HFFc6 (cell line): Measurements from ENCODE around the gene SPOPL. TPM values are rescaled to one million over a fixed set of nuclear protein-coding genes. Genes with fewer than 3 reads are reported as not detected.

Source experiments
- DNase-seq: peaks from one replicate; pipeline ENCODE4 v3.0.0-alpha.2; 2018
- H3K27ac Mint-ChIP-seq: 2 replicates; pipeline ENCODE4 v1.8.0; 2020; ENCODE audit warnings: mild to moderate bottlenecking, mixed read lengths
- H3K27me3 Mint-ChIP-seq: 2 replicates; pipeline ENCODE4 v1.8.0; 2021; ENCODE audit warnings: mild to moderate bottlenecking, moderate library complexity, mixed read lengths; ENCODE audit not compliant: insufficient read depth
- H3K36me3 Mint-ChIP-seq: 2 replicates; pipeline ENCODE4 v1.8.0; 2021; ENCODE audit warnings: low read depth, mixed read lengths
- H3K4me1 Mint-ChIP-seq: 2 replicates; pipeline ENCODE4 v1.8.0; 2020; ENCODE audit warnings: low read depth, mixed read lengths
- H3K4me3 Mint-ChIP-seq: 2 replicates; pipeline ENCODE4 v1.8.0; 2020; ENCODE audit warnings: mild to moderate bottlenecking, moderate library complexity, mixed read lengths
- H3K9me3 Mint-ChIP-seq: 2 replicates; pipeline ENCODE4 v1.8.0; 2020; ENCODE audit warnings: mild to moderate bottlenecking, mixed read lengths
- CTCF ChIP-seq: fragments of 200-600 bp; sonication (generic); IDR thresholded peaks from 2 replicates; pipeline ENCODE4 v1.5.0; 2021; ENCODE audit warnings: antibody characterized with exemption, mild to moderate bottlenecking
- total RNA-seq, 6 experiments: library from RNA; stranded (reverse); fragmentation: NEBNext Ultra II Directional; extraction: Animal tissue kit (Norgen Biotek cat#: 25700); gene quantifications; 2 replicates in 1 of 6; 3 replicates in 5 of 6; pipeline ENCODE4 v1.2.3, GENCODE V29; 2021

Gene SPOPL
- total RNA-seq, 6 experiments from 2014 or later: 9.5 to 13.6 (median 12.3) TPM

- Mint-ChIP-seq H3K27me3 (no peaks in the 10 kb centered on the region), H3K36me3 (peaks cover 9% of the 10 kb centered on the region), H3K9me3 (no peaks in the 10 kb centered on the region), H3K4me1 (no peaks in the 10 kb centered on the region), H3K27ac (no peak overlapping the region), H3K4me3 (no peak overlapping the region)
- TF ChIP-seq CTCF: no peak
- DNase-seq: no peak
Observed at GRCh38 chr2:138548796-138549195, 47.2 kb downstream of the SPOPL start.

- TF ChIP-seq CTCF: no peak
- Mint-ChIP-seq H3K27ac (no peak overlapping the region), H3K27me3 (no peaks in the 10 kb centered on the region), H3K36me3 (peaks cover 7% of the 10 kb centered on the region; the same call in 1 of the 2 replicates), H3K9me3 (no peaks in the 10 kb centered on the region), H3K4me1 (no peaks in the 10 kb centered on the region), H3K4me3 (no peak overlapping the region)
- no peak for DNase-seq
Observed at GRCh38 chr2:138550172-138550571, 48.6 kb downstream of the SPOPL start.

GRCh38 chr2:138550670-138551287, 49.2 kb downstream of the SPOPL start:
- no peak overlapping the region for H3K4me3 Mint-ChIP-seq
- DNase-seq: no peak
- no peaks in the 10 kb centered on the region for H3K4me1 Mint-ChIP-seq
- H3K36me3 Mint-ChIP-seq: peaks cover 7% of the 10 kb centered on the region; the same call in 1 of the 2 replicates
- no peaks in the 10 kb centered on the region for H3K9me3 Mint-ChIP-seq
- no peak overlapping the region for H3K27ac Mint-ChIP-seq
- no peaks in the 10 kb centered on the region for H3K27me3 Mint-ChIP-seq
- TF ChIP-seq CTCF: no peak

GRCh38 chr2:138554123-138554522, 52.6 kb downstream of the SPOPL start:
- no peaks in the 10 kb centered on the region for H3K9me3 Mint-ChIP-seq

GRCh38 chr2:138559641-138560040, 58.1 kb downstream of the SPOPL start:
- Mint-ChIP-seq H3K36me3 (peaks cover 8% of the 10 kb centered on the region; the same call in 1 of the 2 replicates), H3K4me1 (no peaks in the 10 kb centered on the region), H3K27me3 (no peaks in the 10 kb centered on the region), H3K4me3 (no peak overlapping the region), H3K9me3 (no peaks in the 10 kb centered on the region), H3K27ac (no peak overlapping the region)
- no peak for DNase-seq
- TF ChIP-seq CTCF: no peak

More at GRCh38 chr2:138554123-138554522, 52.6 kb downstream of the SPOPL start:
- Mint-ChIP-seq H3K27me3 (no peaks in the 10 kb centered on the region), H3K4me1 (no peaks in the 10 kb centered on the region), H3K4me3 (no peak overlapping the region), H3K36me3 (peaks cover 7% of the 10 kb centered on the region; the same call in 1 of the 2 replicates), H3K27ac (no peak overlapping the region)
- no peak for DNase-seq
- TF ChIP-seq CTCF: no peak
